ENCODE data around the gene C4orf17.
"Not testable (repeated sequence)": the region's sequence is repeated elsewhere in the genome, so short reads cannot be mapped to it uniquely, and the experiment has no call there.

The C4orf17 gene

DNA sequence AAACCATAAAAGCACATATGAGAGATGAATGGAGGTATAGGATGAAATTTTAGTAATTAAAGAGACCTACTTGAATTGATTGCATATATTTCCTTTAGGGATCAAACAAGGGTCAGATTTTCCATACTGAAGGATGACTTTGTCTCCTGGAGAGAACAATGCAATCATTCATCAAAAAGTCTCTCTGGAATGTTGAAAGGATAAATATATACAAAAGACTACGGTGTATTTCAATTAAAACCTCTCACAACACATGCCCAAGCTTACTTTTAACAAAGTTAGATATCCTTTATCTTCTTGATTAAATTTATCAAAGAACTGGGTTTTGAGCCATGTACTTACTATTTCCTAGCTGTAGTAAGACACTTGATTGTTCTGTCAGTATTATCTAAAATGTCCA lies 38.9 kb upstream of the C4orf17 start:
- TF ChIP-seq, protein P1, sequence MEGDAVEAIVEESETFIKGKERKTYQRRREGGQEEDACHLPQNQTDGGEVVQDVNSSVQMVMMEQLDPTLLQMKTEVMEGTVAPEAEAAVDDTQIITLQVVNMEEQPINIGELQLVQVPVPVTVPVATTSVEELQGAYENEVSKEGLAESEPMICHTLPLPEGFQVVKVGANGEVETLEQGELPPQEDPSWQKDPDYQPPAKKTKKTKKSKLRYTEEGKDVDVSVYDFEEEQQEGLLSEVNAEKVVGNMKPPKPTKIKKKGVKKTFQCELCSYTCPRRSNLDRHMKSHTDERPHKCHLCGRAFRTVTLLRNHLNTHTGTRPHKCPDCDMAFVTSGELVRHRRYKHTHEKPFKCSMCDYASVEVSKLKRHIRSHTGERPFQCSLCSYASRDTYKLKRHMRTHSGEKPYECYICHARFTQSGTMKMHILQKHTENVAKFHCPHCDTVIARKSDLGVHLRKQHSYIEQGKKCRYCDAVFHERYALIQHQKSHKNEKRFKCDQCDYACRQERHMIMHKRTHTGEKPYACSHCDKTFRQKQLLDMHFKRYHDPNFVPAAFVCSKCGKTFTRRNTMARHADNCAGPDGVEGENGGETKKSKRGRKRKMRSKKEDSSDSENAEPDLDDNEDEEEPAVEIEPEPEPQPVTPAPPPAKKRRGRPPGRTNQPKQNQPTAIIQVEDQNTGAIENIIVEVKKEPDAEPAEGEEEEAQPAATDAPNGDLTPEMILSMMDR (IDR thresholded peaks at IDR 0.05), result no peak
- H3K27ac ChIP-seq, result no peak overlapping the region

DNA sequence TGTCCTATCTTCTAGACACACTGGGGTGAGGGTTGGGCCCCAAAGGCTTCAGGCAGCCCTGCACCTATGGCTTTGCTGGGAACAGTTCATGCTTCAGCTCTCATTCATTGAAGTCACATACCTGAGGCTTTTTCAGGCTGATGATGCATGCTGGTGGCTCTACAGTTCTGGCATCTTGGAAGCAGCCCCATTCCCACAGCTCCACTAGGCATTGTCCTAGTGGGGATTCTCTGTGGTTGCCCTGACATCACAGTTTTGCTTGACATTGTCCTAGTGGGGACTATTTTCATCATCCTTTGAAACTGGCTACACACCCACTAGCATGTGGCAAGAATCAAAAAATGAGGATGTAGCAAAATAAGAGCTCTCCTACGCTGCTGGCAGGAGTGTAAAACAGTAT lies 37.7 kb upstream of the C4orf17 start:
- no peak overlapping the region for H3K27ac ChIP-seq
- TF ChIP-seq, protein P1 (IDR thresholded peaks at IDR 0.05), result no peak
- TF ChIP-seq ZFX (IDR thresholded peaks at IDR 0.05; ENCODE audit: borderline replicate concordance), result no peak

DNA sequence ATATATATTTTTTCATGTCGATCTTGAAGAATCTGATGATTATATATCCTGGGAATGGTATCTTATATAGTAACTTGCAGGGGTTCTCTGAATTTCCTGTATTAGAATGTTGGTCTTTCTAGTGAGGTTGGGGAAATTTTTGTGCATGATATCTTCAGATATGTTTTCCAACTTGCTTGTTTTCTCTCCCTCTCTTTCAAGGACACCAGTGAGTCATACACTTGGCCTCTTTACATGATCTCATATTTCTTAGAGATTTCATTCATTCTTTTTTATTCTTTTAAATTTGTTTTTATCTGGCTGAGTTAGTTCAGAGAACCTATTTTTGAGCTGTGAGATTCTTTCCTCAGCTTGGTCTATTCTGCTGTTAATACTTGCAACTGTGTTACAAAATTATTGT lies 27.2 kb upstream of the C4orf17 start:
- H3K27ac ChIP-seq, result no peak overlapping the region
- TF ChIP-seq ZFX (IDR thresholded peaks at IDR 0.05; ENCODE audit: borderline replicate concordance), result no peak
- TF ChIP-seq, protein P1 (IDR thresholded peaks at IDR 0.05), result no peak

DNA sequence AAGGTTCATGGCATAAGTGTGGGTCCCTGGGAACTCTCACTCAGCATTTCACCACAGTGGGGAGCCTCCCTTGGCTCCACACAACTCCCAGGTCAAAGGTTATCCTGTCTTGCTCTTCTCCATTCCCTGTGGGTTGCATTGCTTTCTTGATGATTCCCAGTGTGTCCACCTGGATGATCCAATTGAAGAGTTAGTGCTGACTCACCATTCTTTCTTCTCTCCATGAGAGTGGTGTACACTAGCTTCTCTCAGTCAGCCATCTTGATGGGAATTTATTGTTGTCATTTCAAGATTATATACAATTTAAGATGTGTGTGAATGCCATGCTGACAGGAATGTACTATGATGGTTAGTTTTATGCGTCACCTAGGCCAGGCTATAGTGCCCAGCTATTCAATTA lies 25.6 kb upstream of the C4orf17 start:
- no peak overlapping the region for H3K27ac ChIP-seq
- no peak for TF ChIP-seq ZFX (IDR thresholded peaks at IDR 0.05; ENCODE audit: borderline replicate concordance)
- TF ChIP-seq, protein P1 (IDR thresholded peaks at IDR 0.05), result no peak

DNA sequence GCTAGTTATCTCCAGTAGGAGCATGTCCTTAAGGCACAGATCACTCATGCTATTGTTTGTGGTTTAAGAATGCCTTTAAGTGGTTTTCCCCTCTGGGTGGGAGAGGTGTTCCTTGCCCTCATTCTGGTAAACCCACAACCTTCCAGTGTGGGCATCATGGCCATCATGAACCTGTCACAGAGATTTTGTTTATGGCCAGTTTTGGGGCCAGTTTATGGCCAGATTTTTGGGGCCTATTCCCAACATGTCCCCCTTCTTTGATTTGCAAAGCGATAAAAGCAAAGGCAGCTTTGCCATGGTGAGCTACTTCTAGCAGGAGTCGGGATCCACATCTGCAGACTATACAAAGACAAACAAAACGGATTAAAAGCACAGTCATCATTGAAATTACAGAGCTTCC lies 24.2 kb upstream of the C4orf17 start:
- H3K27ac ChIP-seq, result not testable (repeated sequence)

DNA sequence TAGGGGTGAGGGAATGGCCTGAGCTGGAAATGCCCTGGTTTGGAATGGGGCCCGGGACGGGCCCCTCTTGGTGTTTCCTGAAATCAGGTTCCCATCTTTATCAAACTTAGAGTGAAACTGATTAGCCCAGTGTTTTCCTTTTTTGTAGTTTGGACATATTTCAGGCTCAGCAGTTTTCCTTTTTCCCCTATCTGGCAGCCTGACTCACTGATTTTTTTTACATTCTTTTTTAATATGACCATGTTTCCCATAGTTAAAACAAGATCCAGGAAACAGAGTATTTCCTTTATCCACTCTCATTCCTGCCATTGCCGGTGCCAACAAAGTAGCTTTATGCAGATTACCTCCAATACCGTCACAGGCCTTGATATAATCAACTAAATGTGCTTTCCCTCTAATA lies 20.5 kb upstream of the C4orf17 start:
- TF ChIP-seq ZFX (IDR thresholded peaks at IDR 0.05; ENCODE audit: borderline replicate concordance), result no peak
- TF ChIP-seq, protein P1 (IDR thresholded peaks at IDR 0.05), result no peak
- no peak overlapping the region for H3K27ac ChIP-seq

DNA sequence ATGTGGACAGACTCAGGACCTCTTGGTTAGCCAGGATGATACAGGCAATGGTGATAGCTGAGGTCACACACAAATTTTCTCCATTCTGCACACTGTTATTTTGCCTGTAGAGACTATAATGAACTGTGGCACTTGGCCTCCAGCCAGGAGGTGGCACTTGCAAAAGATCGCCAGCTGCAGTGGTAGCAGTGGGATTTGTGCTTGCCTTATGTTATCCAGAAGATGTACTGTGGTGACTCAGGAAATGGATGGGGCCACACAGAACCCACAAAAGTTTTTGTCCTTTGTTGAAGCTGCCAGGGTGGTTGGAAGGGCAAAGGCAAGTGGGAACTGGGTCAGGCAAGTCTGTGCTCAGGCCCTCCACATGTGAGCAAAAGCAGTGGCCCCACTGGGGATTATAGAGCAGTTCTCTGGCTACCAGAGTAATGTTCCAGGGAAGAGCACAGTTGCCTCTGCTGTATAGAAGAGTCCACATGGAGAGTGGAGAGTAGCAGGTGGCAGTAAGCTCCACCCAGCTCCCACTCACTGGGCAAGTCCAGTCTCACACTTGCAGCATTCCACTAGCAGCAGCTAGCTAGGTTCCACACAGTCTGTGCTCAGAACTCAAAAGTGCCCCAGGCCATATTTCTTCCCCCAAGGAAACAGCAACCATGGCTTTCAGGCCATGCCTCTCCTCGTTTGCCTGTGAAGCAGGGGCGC lies 5.9 kb upstream of the C4orf17 start:
- TF ChIP-seq, protein P1 (IDR thresholded peaks at IDR 0.05), result no peak
- no peak for TF ChIP-seq ZFX (IDR thresholded peaks at IDR 0.05; ENCODE audit: borderline replicate concordance)

DNA sequence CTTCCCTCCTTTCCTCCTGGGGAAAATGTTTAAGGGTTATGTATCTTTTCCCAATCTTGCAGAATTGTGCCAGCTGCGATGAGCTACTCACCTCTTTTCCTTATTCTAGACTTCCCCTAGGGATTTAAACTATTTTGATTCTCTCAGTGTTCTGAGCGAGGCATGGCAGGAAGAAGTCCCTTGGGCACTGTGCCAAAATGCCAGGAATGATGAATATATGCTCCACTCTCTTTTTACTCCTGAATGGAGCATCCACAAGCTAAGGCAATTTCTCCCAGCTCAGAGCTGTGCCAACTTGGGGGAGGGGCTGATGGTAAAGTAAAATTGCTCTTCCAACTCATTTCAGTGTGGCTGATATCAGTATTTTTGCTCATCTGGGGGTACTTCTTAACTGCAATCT lies 4.0 kb upstream of the C4orf17 start:
- H3K27ac ChIP-seq, result no peak overlapping the region
- TF ChIP-seq, protein P1 (IDR thresholded peaks at IDR 0.05), result no peak
- TF ChIP-seq ZFX (IDR thresholded peaks at IDR 0.05; ENCODE audit: borderline replicate concordance), result no peak

More for the DNA sequence above, 5.9 kb upstream of the C4orf17 start:
- no peak overlapping the region for H3K27ac ChIP-seq

All from 22Rv1 (cell line).